ENCODE data around the gene MAEA. TPM values are rescaled to one million over a fixed set of nuclear protein-coding genes. Genes with fewer than 3 reads are reported as not detected.
A peak's percentile ranks its signal among the peaks of the same experiment; 100 is the strongest.
"Not testable (repeated sequence)": the region's sequence is repeated elsewhere in the genome, so short reads cannot be mapped to it uniquely, and the experiment has no call there.

The MAEA gene
- total and polyA plus RNA-seq, 9 donors = 23.8 to 71.3 (median 56.7) TPM

- 42 to 49% (median 44%) methylated on average over 7 of the region's 7 CpGs for WGBS, 3 donors
- TF ChIP-seq CTCF (IDR thresholded peaks at IDR 0.05) = no peak
- no peak for TF ChIP-seq POLR2A (IDR thresholded peaks at IDR 0.05)
- TF ChIP-seq EP300 (IDR thresholded peaks at IDR 0.05) = no peak
- no peak overlapping the region for H3K4me3 ChIP-seq
- no peaks in the 10 kb centered on the region for H3K27me3 ChIP-seq
- H3K27ac ChIP-seq = no peak overlapping the region
- DNase-seq = no peak
- peaks cover 13% of the 10 kb centered on the region for H3K4me1 ChIP-seq (ENCODE audit: insufficient read depth)
- H3K9me3 ChIP-seq = no peaks in the 10 kb centered on the region
- H3K36me3 ChIP-seq = no peaks in the 10 kb centered on the region
- intact Hi-C loops (cut with DNase I) = loop anchor here in 1 of 4 donors (1.0 to 5.0 kb wide), 2 partner anchors 40 to 59 kb away; partner anchors contain the start of gene UVSSA
Measured at GRCh38 chr4:1288786-1289185, 905 bp upstream of the MAEA start.

GRCh38 chr4:1290165-1290977 lies 680 bp downstream of the MAEA start:
- intact Hi-C loops (cut with DNase I) = no loop called here
- peaks cover 26% of the 10 kb centered on the region for H3K4me1 ChIP-seq (ENCODE audit: insufficient read depth)
- 0 to 1% (median 1%) methylated on average over 22 to 47 of the region's 47 CpGs for WGBS, 3 donors

GRCh38 chr4:1291091-1291490 lies 1.4 kb downstream of the MAEA start:
- no peaks in the 10 kb centered on the region for H3K27me3 ChIP-seq
- no peak for DNase-seq
- peak overlapping the region in 1 of 2 donors; percentile 77 for H3K27ac ChIP-seq
- intact Hi-C loops (cut with DNase I) = no loop called here
- peak overlapping the region; percentile 97 for H3K4me3 ChIP-seq
- H3K9me3 ChIP-seq = no peaks in the 10 kb centered on the region
- TF ChIP-seq CTCF (IDR thresholded peaks at IDR 0.05) = no peak
- TF ChIP-seq POLR2A (IDR thresholded peaks at IDR 0.05) = no peak
- no peak for TF ChIP-seq EP300 (IDR thresholded peaks at IDR 0.05)
- H3K36me3 ChIP-seq = no peaks in the 10 kb centered on the region
- H3K4me1 ChIP-seq (ENCODE audit: insufficient read depth) = peaks cover 27% of the 10 kb centered on the region
- WGBS, 3 donors = 51 to 56% (median 55%) methylated on average over 9 of the region's 9 CpGs

More at GRCh38 chr4:1290165-1290977, 680 bp downstream of the MAEA start:
- TF ChIP-seq EP300 (IDR thresholded peaks at IDR 0.05) (no peak), CTCF (IDR thresholded peaks at IDR 0.05) (no peak), POLR2A (IDR thresholded peaks at IDR 0.05) (no peak)
- no peaks in the 10 kb centered on the region for H3K27me3 ChIP-seq
- no peaks in the 10 kb centered on the region for H3K36me3 ChIP-seq
- peak overlapping the region; percentile 61 to 77 for H3K27ac ChIP-seq
- DNase-seq = no peak
- H3K9me3 ChIP-seq = no peaks in the 10 kb centered on the region
- H3K4me3 ChIP-seq = peak overlapping the region; percentile 97

- no peaks in the 10 kb centered on the region for H3K9me3 ChIP-seq
- intact Hi-C loops (cut with DNase I) = no loop called here
- H3K4me1 ChIP-seq (ENCODE audit: insufficient read depth) = peaks cover 29% of the 10 kb centered on the region
- no peak for TF ChIP-seq POLR2A (IDR thresholded peaks at IDR 0.05)
- no peak for TF ChIP-seq CTCF (IDR thresholded peaks at IDR 0.05)
- TF ChIP-seq EP300 (IDR thresholded peaks at IDR 0.05) = no peak
- H3K27me3 ChIP-seq = no peaks in the 10 kb centered on the region
- no peak for DNase-seq
- H3K36me3 ChIP-seq = no peaks in the 10 kb centered on the region
- H3K27ac ChIP-seq = no peak overlapping the region
- H3K4me3 ChIP-seq = no peak overlapping the region
- 53 to 60% (median 60%) methylated on average over 11 of the region's 11 CpGs for WGBS, 3 donors
Measured at GRCh38 chr4:1291996-1292702, 2.5 kb downstream of the MAEA start.

- H3K36me3 ChIP-seq; H3K4me3 ChIP-seq; H3K27ac ChIP-seq; H3K27me3 ChIP-seq; DNase-seq; intact Hi-C loops (cut with DNase I); H3K9me3 ChIP-seq: not testable (repeated sequence)
- peaks cover 29% of the 10 kb centered on the region for H3K4me1 ChIP-seq (ENCODE audit: insufficient read depth)
- 86 to 93% (median 92%) methylated on average over 8 of the region's 8 CpGs for WGBS, 3 donors
Measured at GRCh38 chr4:1292703-1293011, 3.0 kb downstream of the MAEA start.

All from ovary (tissue), 9 donors.